Gastrocnemius medialis (tissue), 4 donors: Measurements from ENCODE around the gene P2RY11. TPM values are rescaled to one million over a fixed set of nuclear protein-coding genes. Genes with fewer than 3 reads are reported as not detected.
A peak's percentile ranks its signal among the peaks of the same experiment; 100 is the strongest.

ENCODE experiments used
- ATAC-seq, 2 donors: fragments of 150-250 bp; one replicate each; pipeline ENCODE4 v1.9.1; 2016
- DNase-seq, 2 donors: peaks; one replicate each; pipeline ENCODE4 v3.0.0-alpha.2; 2019
- H3K27ac ChIP-seq, 4 donors: fragments of 200-600 bp; sonication (generic); 1 replicate in 1 of 4; 2 replicates in 3 of 4; pipeline ENCODE4 v1.5.1; 2016 to 2018; ENCODE audit warnings: mild to moderate bottlenecking in 2 of 4, moderate library complexity in 1 of 4
- H3K27me3 ChIP-seq, 3 donors: fragments of 200-600 bp; sonication (generic) in 2 of 3; 1 replicate in 1 of 3; 2 replicates in 2 of 3; pipeline versions ENCODE4 v1.5.1 to v1.6.0; 2016 to 2019; ENCODE audit warnings: mild to moderate bottlenecking in 1 of 3, moderate library complexity in 1 of 3
- H3K36me3 ChIP-seq, 2 donors: fragments of 200-600 bp; sonication (generic) in 1 of 2; one replicate each; pipeline ENCODE4 v1.5.1; 2017 to 2018
- H3K4me1 ChIP-seq, 2 donors: fragments of 200-600 bp; sonication (generic) in 1 of 2; one replicate each; pipeline ENCODE4 v1.5.1; 2016 to 2017; ENCODE audit warnings: mild to moderate bottlenecking in 2 of 2
- H3K4me3 ChIP-seq, 4 donors: fragments of 200-600 bp; sonication (generic) in 3 of 4; 1 replicate in 1 of 4; 2 replicates in 3 of 4; pipeline ENCODE4 v1.5.1; 2016 to 2019; ENCODE audit warnings: mild to moderate bottlenecking in 2 of 4
- H3K9me3 ChIP-seq, 3 donors: fragments of 200-600 bp; sonication (generic) in 2 of 3; 1 replicate in 1 of 3; 2 replicates in 2 of 3; pipeline ENCODE4 v1.5.1; 2016 to 2019
- CTCF ChIP-seq, 5 experiments: fragments of 450-650 bp in 3 of 5; fragments of 200-600 bp in 2 of 5; sonication (generic) in 2 of 5; IDR thresholded peaks in 4 of 5; conservative IDR thresholded peaks in 1 of 5; 1 replicate in 4 of 5; 2 replicates in 1 of 5; pipeline ENCODE4 v1.5.1; 2016 to 2019; ENCODE audit warnings: antibody characterized with exemption in 5 of 5, mild to moderate bottlenecking in 3 of 5, moderate library complexity in 3 of 5
- POLR2A ChIP-seq, 2 donors: fragments of 450-650 bp; IDR thresholded peaks; one replicate each; pipeline ENCODE4 v1.6.1; 2017; ENCODE audit warnings: antibody characterized with exemption in 2 of 2, mild to moderate bottlenecking in 2 of 2, moderate library complexity in 2 of 2
- in situ Hi-C, 4 donors: fragments of 200-750 bp; cut with MboI; loops; one replicate each; pipeline versions ENCODE4 v1.15.0 to v1.8.0; 2017; ENCODE audit warnings: low sequenced_read_pairs in 4 of 4
- intact Hi-C: fragments of 100-400 bp; cut with DNase I; formaldehyde crosslinking; loops from one replicate; pipeline ENCODE4 v1.15.1; 2023; ENCODE audit warnings: low total_unique reads
- total RNA-seq, 4 donors: library from RNA; depleted of rRNA; stranded (reverse); fragments of >200 nt; gene quantifications; one replicate each; pipeline versions ENCODE4 v1.1.0 to v1.2.3, GENCODE V29; 2016

Gene P2RY11
- total RNA-seq, 4 donors from 2014 or later, result 2.4 to 4.3 (median 3.9) TPM; not detected in 1

DNA sequence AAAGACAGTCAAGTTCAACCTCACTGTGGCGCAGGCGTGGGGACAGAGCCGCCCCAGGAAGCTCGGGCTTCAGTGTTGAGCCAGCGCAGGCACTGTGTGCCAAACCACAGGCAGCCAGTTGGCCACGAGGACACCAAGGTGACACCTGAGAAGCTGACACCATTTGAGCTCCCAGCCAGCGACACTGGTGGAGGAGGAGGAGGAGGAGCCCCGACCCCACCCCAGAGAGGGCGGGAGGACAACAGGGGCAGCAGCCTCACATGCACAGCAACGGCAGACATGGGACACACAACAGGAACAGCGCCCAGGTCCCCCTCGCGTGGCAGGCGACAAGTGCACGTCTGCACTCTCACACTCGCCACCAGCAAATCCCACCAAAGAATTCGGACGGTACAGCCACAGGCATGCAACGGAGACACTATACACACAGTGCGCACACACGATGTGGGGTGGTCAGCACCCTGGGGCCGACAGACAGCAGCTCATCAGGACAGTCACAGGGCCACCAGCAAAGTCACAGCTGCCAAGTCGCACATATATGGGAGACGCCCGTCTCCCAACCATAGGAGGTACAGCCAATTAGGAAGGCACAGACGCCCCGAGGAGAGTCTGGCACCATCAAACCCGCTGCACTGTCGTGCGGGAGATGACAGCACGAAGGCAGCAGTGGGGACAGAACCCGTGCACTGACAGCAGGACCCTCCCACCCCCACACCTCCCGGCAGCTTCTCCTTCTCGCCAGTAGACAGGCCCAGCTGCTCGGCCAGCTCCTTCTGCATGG lies 4.8 kb downstream of the P2RY11 start:
- H3K27me3 ChIP-seq, result no peaks in the 10 kb centered on the region
- intact Hi-C loops, result loop anchor here (5.0 to 10.0 kb wide), 5 partner anchors 79 to 286 kb away; partner anchors contain the start of genes CDC37, DNMT1, ICAM3 and MRPL4
- H3K36me3 ChIP-seq, result peaks cover 0 to 47% of the 10 kb centered on the region in 2 donors
- TF ChIP-seq CTCF (IDR thresholded peaks at IDR 0.05 in 4 of 5, conservative IDR thresholded peaks at IDR 0.05 in 1 of 5), result no peak
- no peak for TF ChIP-seq POLR2A (IDR thresholded peaks at IDR 0.05)
- peaks cover 13 to 31% of the 10 kb centered on the region in 2 donors for H3K4me1 ChIP-seq
- DNase-seq (peak; percentile 87 to 92), ATAC-seq (peak; percentile 79 to 87)
- no peaks in the 10 kb centered on the region for H3K9me3 ChIP-seq
- H3K27ac ChIP-seq, result peak overlapping the region; percentile 60 to 83 (median 78)
- no peak overlapping the region for H3K4me3 ChIP-seq
- in situ Hi-C loops, result no loop called here

DNA sequence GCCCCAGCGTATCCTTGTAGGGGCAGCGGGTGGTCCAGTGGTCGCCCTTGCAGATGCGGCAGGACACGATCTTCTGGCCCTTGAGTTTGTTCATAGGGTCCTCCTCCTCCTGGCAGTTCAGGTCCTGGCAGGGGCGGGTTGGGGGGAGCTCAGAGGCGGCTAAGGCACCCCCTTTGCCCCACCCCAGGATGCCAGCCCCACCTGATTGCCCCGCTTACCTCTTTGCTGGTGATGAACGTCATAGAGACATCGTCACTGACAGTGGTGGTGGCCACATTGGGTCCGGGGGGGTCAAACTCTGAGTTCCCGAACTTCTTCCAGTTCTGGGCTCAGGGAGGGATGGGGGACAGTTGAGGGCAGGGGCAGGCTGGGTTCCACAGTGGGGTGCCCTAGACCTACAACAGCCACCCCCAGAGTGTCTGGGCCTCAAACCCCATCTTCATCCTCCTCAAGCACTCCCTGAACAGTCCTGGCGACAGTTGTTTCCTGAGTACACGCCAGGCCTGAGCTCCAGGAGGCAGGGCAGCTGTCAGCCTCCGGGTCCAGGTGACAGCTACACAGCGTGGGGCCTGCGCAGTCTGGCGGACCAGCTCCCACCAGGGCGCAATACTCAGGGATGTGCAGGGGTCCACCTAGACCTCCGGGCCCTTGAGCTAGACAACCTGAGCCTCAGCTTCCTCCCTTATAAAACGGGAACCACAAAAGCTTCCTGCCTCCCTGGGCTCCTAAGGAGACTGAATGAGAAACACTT lies 5.5 kb downstream of the P2RY11 start:
- TF ChIP-seq POLR2A (IDR thresholded peaks at IDR 0.05) (no peak), CTCF (IDR thresholded peaks at IDR 0.05 in 4 of 5, conservative IDR thresholded peaks at IDR 0.05 in 1 of 5) (no peak)
- peak overlapping the region; percentile 60 to 83 (median 78) for H3K27ac ChIP-seq
- DNase-seq (no peak), ATAC-seq (no peak)
- peaks cover 0 to 41% of the 10 kb centered on the region in 2 donors for H3K36me3 ChIP-seq
- H3K4me3 ChIP-seq, result no peak overlapping the region
- in situ Hi-C loops, result no loop called here
- no peaks in the 10 kb centered on the region for H3K9me3 ChIP-seq
- no peaks in the 10 kb centered on the region for H3K27me3 ChIP-seq
- intact Hi-C loops, result loop anchor here (5.0 to 10.0 kb wide), 5 partner anchors 78 to 285 kb away; partner anchors contain the start of genes CDC37, DNMT1, ICAM3 and MRPL4
- peaks cover 13 to 31% of the 10 kb centered on the region in 2 donors for H3K4me1 ChIP-seq

- H3K4me1 ChIP-seq, result peaks cover 13 to 31% of the 10 kb centered on the region in 2 donors
These were observed 7.5 kb downstream of the P2RY11 start for GRCh38 chr19:10118960-10119359.

DNA sequence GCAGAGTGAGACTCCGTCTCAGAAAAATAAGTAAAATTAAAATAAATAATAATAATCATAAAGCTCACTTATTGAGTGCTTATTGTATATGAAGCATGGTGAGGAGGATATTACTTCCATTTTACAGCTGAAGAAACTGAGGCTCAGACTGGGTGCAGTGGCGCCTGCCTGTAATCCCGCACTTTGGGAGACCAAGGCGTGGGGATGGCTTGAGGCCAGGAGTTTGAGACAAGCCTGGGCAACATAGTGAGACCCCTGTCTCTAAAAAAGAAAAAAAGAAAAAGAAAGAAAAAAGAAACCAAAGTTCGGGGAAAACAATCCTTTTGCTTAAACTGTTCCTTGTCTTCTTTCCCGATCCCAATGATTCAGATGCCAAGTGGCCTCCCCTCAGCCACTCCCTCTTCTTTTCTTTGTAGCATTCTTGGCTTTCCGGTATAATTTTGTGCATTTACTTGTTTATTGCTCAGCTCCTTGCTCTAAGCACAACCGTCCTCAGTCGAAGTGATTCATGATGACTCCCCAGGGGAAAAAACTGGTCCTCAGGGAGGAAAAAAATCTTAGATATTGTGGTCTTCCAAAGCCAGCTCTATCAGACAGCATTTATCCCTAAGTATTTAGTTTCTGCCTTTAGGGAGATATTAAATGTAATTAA lies 9.2 kb downstream of the P2RY11 start:
- ATAC-seq (no peak), DNase-seq (no peak)
- TF ChIP-seq CTCF (IDR thresholded peaks at IDR 0.05 in 4 of 5, conservative IDR thresholded peaks at IDR 0.05 in 1 of 5) (no peak), POLR2A (IDR thresholded peaks at IDR 0.05) (no peak)
- H3K27ac ChIP-seq, result peak overlapping the region in 2 of 4 donors; percentile 39 to 86
- H3K36me3 ChIP-seq, result peaks cover 0 to 29% of the 10 kb centered on the region in 2 donors
- no peak overlapping the region for H3K4me3 ChIP-seq
- peaks cover 13 to 29% of the 10 kb centered on the region in 2 donors for H3K4me1 ChIP-seq
- intact Hi-C loops (no loop called here), in situ Hi-C loops (no loop called here)
- H3K9me3 ChIP-seq, result no peaks in the 10 kb centered on the region
- no peaks in the 10 kb centered on the region for H3K27me3 ChIP-seq

More at GRCh38 chr19:10118960-10119359, 7.5 kb downstream of the P2RY11 start:
- DNase-seq (no peak), ATAC-seq (peak in 1 of 2 donors; percentile 2)
- Histone ChIP-seq H3K27me3 (no peaks in the 10 kb centered on the region), H3K4me3 (peak overlapping the region; percentile 77 to 98 (median 87)), H3K9me3 (no peaks in the 10 kb centered on the region), H3K36me3 (peaks cover 0 to 41% of the 10 kb centered on the region in 2 donors), H3K27ac (peak overlapping the region; percentile 86 to 92 (median 89))
- intact Hi-C loops (loop anchor here (5.0 to 10.0 kb wide), 5 partner anchors 76 to 283 kb away; partner anchors contain the start of genes CDC37, DNMT1, ICAM3 and MRPL4), in situ Hi-C loops (no loop called here)
- no peak for TF ChIP-seq POLR2A (IDR thresholded peaks at IDR 0.05)
